Dermis blood vessel endothelial cell (primary cell): ENCODE results near the gene ARHGEF12. TPM values are rescaled to one million over a fixed set of nuclear protein-coding genes. Genes with fewer than 3 reads are reported as not detected.

ENCODE experiments used
- DNase-seq: peaks from one replicate; pipeline ENCODE4 v3.0.0; 2010
- total RNA-seq: library from RNA; depleted of rRNA; stranded (reverse); fragments of >200 nt; gene quantifications from 2 replicates; pipeline ENCODE4 v1.2.3, GENCODE V29; 2014

The ARHGEF12 gene
- total RNA-seq, 1 donor from 2014 or later, result 159 TPM

DNA sequence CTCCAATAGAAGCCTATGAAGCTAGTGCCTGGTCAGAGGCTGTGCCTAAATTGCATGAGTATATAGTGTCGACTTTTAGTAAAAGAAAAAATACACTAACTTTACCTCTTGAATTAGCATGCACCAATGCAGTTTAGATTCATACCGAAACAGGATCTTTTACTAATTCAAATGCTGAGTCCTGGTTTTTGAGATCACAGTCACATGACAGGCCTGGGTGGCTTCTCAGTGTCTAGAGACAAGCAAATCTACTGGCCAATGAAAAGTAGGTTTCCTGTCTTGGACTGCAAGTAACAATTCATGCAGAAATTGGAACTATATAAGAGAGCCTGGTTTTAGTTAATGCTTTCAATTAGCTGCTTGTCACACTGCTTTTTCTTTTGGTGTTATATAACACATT is 7.2 kb downstream of the ARHGEF12 start:
- no peak for DNase-seq

DNA sequence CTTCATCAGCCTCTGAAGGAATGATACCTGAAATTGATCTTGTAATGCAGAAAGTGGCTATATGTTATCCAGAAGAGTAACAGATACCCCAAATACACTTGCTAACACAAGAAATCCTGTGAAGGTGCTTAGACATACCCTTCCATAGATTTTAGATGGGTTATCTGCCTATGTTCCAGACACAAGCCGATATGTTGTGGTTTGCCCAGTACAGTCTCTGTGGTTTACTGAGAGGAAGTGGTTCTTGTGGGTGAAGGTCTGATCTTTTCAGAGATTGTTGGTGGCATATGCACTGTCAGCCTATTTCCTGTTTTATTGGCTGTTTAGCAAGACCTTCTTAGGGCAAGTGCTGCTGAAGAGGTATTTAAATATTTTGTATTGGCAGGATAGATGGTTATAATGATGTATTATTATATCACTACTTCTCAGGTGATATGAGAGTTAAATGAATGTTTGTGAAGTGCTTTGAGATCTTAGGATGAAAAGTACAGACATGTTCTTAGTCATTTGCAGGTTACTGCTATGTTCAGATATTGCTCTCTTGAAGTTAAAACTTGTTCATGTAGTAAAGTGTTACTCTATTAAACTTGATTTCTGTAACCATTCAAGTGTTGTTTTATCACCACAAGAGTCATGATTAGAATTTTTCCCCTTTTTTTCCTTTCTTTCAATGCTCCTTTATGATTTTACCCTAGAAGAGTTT is 8.2 kb downstream of the ARHGEF12 start:
- no peak for DNase-seq

DNA sequence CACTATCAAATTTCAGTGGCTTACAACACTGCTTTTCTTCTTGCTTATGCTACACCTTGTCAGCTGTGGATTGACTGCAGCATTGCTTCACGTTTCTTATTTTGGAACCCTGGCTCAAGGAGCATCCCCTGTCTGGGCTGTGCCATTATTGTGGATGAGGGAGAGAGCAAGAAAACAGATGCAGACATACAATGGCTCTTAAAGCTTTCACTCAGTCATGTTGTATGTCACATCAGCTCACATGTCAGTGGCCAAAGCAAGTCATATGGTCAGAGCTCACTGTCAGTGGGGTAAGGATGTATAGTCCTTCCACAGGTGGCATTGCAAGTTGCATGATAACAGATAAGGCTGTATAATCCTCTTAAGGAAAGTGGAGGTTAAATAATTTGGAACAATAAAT is 10.0 kb downstream of the ARHGEF12 start:
- DNase-seq, result no peak

DNA sequence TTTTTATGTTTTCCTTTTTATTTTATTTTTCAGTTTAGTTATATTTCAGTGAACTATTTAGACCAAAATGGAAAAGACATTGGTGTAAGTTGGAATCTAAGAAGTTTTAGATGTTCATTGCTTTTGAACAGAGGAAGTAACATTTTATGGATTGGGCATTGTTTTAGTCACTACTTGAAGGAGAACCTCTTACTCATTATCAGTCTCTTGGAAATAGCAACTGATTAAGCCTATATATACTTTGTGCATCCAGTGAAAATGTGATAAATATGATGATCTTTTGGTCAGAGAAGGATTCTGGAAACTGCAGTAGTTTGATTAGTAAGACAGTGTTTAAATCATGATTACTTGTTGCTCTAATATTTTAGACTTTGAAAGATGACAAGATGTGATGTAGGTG is 14.4 kb downstream of the ARHGEF12 start:
- DNase-seq, result no peak

DNA sequence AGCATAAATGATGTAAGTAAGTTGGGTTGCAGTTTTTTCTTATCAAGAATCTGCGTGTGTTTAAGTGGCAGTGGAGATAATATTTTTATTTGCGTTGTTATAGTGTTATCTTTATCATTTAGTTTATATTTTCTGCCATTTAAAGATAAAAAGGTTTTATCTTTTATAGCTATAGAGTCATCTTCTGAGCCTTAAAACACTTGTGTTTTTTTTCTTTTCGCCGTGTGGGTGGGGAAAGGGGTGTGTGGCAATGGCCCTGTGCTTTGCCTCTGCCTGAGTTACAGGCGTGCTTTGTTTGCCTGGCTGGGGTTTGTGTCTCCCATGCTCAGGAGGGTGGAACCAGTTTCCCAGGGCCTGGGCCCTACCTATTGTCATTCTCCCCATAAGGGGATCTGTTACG is 16.2 kb downstream of the ARHGEF12 start:
- no peak for DNase-seq

DNA sequence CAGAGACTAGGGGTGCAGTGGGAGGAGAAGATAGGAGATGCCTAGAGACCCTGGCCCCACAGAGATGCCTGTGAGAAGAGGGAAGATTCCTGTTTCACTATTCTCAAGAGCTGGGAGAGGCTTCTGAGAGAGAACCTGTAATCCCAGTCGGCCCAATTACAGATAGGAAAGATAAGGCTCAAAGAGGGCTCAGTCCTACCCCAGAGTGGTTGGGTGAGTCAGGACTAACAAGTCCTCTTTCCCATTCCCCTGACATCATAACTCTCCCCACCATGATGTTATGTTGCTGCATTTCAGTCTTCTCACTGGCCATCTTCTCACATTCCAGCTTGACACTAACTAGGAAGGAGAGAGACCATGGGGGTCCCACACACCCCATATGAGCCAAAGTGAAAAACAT is 17.9 kb downstream of the ARHGEF12 start:
- DNase-seq, result no peak

DNA sequence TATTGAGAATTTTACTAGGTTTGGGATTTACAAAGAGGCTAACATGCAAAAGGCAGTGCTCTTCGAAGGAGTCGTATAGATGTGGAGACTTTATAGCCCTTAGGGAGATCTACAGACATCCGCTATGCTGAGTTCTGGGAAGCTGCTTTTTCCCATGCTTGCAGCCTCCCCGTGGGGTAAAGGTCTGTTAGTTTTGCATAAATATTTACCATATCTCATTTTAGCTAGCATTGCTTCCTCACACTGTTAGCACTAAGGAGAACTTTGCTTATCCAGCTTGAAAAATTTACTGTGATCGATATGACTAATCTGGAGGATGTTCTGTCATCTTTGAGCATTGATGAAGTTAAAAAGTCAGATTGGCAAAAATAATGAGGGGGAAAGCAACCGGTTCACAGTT is 18.6 kb downstream of the ARHGEF12 start:
- no peak for DNase-seq

DNA sequence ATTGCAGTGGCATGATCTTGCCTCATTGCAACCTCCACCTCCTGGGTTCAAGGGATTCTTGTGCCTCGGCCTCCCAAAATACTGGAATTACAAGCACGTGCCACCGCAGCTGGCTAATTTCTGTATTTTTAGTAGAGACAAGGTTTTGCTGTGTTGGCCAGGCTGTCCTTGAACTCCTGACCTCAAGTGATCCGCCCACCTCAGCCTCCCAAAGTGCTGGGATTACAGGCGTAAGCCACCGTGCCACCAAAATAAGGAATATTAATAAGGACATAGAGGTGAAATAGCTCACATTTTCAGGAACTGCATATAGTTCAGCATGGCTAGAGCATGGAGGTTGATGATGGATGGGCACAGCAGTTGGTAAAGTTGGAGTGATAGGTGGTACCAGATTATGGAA is 21.4 kb downstream of the ARHGEF12 start:
- DNase-seq, result no peak

DNA sequence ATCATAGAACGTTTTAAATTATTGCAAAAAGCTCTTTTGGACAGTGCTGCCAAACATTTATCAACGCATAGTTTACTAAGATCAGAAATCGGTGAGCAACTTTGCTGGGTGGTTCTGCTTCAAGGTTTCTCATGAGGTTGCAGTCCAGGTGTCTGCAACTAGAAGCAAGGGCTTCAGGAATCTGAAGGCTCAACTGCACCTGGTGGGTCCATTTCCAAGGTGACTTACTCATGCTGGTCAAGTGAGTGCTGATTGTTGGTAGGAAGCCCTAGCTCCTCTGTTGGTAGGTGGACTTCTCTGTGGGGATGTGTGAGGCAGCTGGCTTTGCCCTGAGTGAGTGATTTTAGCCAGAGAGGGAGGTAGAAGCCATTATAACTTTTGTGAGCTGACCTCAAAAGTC is 22.5 kb downstream of the ARHGEF12 start:
- no peak for DNase-seq

DNA sequence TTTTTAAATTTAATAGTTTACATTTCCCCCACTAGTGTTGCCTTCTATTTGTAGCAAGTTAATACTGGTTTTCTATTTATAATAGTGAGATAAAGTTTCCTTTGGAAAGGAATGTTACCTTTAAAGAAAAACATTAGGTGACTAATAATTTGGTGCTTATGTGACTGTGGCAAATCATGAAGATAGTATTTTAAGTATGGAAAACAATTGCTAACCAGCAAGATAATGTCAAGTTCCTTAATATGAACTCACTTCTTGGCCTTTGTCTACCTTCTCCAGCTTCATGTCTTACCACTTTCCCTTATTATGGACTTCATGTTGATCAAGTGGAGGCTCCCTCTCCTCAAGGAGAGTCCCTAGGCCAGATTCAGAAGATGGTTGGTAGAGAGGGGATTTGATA is 27.2 kb downstream of the ARHGEF12 start:
- DNase-seq, result no peak

DNA sequence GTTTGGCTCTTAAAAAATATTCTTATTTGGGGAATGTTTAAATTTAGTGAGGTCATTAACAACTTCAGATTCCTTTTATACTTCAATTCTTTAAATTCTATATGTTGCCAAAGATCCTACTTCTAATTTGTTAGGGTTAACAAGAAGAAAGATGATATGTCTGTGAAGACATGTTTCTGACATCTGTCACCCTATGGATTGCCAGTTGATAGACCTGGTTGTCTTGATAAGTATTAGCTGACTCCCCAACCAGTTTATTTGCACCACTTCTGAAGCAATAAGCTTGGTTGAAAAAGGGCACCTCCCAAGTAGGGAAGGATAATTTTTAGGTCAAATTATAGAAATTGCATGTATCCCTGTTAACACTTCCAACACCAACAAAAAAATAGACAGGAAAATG is 29.3 kb downstream of the ARHGEF12 start:
- no peak for DNase-seq

DNA sequence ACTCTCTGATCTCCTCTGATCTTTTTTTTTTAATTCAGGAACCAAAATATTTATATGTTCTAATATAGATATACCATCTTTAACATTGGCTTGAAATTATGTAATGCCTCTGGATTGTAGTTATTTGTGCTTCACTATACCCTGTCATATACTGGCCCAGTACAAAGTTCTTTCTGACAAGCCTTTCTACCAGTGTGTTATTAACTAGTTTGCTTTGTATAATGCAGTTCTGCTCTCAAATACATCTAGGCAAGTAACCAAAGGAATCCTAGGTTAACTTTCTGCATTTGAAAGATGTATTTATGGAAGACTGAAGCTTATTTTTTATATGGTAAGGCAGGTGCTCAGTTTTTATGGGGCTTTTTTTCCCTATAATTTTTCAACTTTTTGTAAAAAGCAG is 36.1 kb downstream of the ARHGEF12 start:
- DNase-seq, result no peak

DNA sequence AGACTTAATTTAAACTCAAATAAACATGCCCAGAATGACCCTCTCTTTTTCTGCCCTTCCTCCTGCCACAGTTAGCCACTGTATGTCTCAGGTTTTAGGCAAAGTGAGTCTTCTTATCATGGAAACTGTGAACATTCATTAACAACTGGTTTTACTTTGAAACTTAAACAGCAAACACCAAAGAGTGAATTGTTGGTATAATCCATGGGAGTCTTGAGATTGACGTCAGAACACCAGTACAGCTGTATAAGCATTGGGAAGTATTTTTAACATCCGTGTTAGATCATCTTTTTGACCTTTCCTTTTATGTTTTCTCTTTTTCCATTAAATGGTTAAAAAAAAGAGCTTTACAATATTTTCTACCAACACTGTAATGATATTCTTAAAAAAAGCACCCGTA is 38.9 kb downstream of the ARHGEF12 start:
- peak; percentile 54 for DNase-seq

DNA sequence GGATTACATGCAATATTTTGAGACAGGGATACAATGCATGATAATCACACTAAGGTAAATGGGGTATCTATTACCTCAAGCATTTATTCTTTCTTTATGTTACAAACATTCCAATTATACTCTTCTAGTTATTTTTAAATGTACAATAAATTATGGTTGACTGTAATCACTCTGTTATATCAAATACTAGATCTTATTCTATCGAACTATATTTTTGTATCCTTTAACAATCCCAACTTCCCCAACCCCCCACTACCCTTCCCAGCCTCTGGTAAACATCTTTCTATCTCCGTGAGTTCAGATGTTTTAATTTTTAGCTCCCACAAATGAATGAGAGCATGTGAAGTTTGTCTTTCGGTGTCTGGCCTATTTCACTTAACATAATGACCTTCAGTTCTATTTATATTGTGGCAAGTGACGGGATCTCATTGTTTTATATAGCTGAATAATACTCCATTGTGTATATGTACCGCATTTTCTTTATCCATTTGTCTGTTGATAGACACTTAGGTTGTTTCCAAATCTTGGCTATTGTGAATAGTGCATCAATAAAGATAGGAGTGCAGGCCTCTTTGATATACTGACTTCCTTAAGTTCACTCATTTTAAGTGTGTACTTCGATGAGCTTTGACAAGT is 40.5 kb downstream of the ARHGEF12 start:
- DNase-seq, result no peak

DNA sequence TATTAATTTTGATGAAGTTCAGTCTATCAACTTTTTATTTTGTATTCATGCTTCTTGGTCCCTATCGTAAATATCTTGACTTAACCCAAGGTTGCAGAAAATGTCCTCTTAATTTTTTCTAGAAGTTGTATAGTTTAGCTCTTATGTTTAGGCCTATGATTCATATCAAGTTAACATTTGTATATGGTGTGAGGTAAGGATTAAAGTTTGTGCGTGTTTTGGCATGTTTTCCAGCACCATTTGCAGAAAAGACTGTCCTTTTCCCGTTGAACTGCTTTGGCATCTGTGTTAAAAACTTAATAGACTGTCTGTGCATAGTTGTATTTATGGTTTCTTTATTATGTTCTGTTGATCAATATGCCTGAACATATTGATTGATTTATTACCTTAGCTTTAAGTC is 42.3 kb downstream of the ARHGEF12 start:
- DNase-seq, result no peak

DNA sequence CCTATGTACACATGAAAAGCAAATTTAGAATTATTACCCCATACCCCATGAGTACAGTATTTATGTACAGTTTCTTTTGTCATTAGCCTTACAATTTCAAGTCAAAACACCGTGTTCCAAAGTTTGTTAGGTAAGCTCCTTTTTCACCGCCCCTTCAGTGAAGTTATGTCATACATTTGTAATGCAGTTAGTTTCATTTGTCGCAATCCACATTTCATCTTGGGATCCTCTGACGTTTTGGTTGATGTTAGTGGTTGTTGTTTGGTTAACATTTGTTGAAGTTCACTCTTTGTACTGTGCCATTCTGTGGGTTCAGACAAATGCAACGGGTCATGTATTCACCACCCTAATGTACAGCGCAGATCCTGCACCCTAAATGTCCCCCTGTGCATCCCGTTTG is 45.2 kb downstream of the ARHGEF12 start:
- DNase-seq, result no peak

DNA sequence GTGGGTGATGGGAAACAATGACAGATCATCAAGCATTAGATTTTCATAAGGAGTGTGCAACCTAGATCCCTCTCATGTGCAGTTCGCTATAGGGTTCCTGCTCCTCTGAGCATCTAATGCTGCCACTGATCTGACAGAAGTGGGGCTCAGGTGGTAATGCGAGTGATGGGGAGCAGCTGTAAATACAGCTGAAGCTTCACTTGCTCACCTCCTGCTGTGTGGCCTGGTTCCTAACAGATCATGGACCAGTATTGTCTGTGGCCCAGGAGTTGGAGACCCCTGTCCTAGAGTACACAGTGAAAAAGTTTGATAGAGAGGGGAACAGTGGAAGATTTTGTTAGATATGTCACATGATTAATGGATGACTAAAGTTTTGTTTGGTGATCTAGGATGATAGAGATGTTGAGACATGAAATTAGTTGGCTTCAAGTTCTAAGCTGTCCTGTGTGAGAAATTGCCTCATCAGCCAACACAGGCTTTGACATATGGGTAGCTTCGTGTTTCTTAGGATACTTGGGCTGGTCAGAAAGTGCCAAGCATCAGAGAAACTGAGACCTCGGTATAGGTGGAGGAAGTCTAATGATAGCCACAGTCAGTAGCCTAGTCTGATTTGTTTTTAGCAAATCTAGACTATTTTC is 47.4 kb downstream of the ARHGEF12 start:
- DNase-seq, result no peak

DNA sequence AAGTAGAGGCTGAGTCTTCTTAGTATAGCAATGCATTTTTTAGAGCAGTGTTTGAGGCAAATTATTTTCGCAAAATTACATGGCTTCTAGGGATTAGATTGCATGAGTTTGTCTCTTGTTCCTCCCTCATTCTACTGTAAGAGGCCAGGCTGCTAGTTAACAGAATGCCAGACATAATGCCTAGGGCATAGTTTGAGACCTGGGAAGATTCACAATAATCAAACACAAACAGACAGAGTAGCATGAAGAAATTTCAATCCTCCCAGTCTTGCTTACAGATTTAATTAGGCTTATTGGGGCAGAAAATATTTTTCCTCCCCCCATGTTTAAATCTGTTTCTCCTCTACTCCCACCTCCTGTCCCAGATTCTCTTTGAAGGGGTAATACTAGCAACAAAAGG is 48.3 kb downstream of the ARHGEF12 start:
- no peak for DNase-seq

DNA sequence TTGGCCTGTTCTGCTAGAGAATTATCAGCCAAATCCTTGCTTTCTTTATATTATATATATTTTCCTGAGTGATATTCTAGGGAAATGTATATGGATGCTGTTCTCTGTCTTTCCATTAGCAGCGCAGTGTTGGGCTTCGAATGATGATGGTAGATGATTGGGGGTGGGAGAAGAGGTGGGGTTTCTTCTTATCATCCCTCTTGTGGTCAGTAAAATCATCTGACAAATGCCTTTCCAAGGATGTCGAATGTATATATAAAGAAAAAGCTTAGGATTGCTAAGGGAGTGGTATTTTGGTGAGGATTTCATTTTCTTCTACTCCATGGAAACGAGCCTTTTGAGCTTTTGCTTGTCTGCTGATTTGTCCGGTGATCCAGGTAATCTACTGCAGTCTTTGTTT is 48.9 kb downstream of the ARHGEF12 start:
- DNase-seq, result no peak

DNA sequence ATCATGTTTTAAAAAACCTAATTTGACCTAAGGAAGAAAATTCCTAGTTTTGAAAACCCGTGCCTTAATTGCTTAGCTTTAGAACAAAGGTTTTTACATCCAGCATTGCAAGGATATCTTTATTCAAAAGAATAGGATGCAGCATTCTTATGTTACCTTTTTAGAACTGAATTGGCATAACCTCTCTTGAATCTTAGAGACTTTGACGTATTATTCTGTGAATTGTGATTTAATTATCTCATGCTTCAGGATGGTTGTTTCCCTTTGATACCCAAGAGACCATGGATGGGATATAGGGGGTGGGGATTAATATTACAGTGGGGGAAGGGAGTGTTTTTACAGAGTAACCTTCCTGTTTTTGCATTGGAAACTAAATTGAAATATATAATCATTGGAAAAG is 49.4 kb downstream of the ARHGEF12 start:
- DNase-seq, result no peak

DNA sequence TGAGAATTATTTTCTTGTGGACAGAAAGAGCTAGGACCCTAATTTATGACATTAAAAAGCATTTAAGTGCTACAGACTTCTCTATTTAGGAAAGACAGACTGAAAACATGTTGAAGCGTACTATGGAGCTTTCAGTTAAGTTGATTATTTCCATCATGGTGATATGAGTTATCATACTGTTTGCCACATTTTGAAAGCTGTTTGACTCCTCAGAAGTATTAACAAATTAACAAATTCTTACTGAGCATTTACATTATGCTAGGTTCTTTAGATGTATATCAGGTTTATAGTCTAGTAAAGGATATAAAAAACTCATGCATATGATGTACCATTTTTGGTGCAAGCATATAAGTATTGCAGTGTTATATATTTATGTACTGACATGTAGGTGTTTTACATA is 50.1 kb downstream of the ARHGEF12 start:
- DNase-seq, result no peak

DNA sequence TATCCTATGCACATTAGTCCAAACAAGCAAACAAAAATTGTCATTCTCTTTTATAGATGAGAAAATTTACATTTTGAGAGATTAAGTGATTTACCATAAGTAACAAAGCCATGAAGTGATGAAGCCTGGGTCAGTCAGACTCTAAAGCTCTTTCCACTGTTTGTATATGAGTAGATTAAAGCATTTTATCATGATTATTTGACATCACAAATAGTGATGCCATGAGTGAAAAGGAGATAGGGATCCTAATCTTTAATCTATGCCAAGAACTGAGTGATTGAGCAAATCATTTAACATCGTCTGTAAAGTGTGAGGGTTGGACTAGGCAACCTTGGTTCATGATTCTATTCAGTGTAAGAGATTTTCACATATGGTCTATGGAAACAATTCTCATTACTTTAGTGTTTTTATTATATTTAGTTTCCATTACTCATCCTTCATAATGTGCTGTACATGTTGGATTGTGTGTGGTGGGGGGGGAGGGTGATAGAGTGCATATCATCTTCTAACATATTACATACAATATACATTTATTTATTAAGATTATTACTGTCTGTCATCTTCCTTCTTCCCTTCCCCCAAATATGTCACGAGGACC is 50.7 kb downstream of the ARHGEF12 start:
- DNase-seq, result no peak

DNA sequence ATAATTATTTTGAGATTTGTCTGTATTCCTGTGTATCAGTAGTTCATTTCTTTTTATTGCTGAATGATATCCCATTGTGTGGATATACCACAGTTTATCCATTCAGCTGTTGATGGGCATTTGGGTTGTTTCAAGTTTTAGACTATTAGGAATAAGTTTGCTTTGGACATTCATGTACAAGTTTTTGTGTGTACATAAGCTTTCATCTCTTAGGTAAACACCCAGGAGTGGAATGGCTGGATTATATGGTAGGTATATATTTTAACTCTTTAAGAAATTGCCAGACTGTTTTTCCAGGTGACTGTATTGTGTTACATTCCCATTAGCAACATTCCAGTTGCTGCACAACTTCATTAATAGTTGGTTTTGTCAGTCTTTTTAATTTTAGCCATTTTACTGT is 52.0 kb downstream of the ARHGEF12 start:
- no peak for DNase-seq
